HL-60 (cell line): ENCODE results near the gene PARVA.

Source experiments
- CTCF ChIP-seq: IDR thresholded peaks from one replicate; pipeline ENCODE4 v1.5.1; 2011; ENCODE audit warnings: low read length, control low read depth, inconsistent platforms; ENCODE audit not compliant: insufficient read depth
- GABPA ChIP-seq: IDR thresholded peaks from 2 replicates; pipeline ENCODE4 v1.6.1; 2012; ENCODE audit warnings: low read depth
- POLR2AphosphoS5 ChIP-seq: IDR thresholded peaks from 2 replicates; pipeline ENCODE4 v1.6.1; 2012; ENCODE audit warnings: low read depth

DNA sequence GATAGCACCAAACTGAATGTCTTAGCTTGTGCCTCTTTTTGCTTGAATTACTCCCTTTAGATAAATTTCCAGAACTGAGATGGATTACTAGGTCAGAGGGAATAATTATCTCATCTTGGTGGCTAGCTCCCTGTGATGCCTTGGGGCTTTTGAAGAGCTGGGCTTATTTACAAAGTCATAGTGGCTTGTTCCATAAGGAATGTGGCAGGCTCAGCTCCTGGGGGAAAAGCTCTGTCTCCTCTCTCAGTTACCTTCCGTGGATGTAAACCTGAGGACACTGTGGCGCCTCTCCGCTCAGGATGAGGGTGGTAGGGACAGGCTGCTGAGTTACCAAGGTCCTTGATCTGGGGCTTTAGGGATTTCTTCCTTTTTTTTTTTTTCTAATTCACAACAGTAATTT is 121.7 kb downstream of the PARVA start:
- no peak for TF ChIP-seq CTCF
- no peak for TF ChIP-seq GABPA
- no peak for TF ChIP-seq POLR2AphosphoS5
